MM.1S (cell line): Measurements from ENCODE around the gene SNX6.

Experiments used
- CTCF ChIP-seq: fragments of 300-600 bp; sonication (generic); IDR thresholded peaks from 2 replicates; pipeline ENCODE4 v1.5.1; 2016; ENCODE audit warnings: antibody characterized with exemption, low read length, mixed read lengths
- EZH2 ChIP-seq: fragments of 300-600 bp; sonication (generic); optimal IDR thresholded peaks from 2 replicates; pipeline ENCODE3; 2017; ENCODE audit warnings: low read depth, mild to moderate bottlenecking, antibody characterized with exemption, low read length, mixed read lengths

- TF ChIP-seq CTCF (no peak), EZH2 (no peak)
Observed at GRCh38 chr14:34623506-34623905, 6.4 kb downstream of the SNX6 start.
